Activated T-cell treated with anti-CD3 and anti-CD28 coated beads for 1 hour (primary cell): Measurements from ENCODE around the gene STOM.

Experiments used
- DNase-seq: peaks from one replicate; pipeline ENCODE4 v3.0.0-alpha.2; 2020; ENCODE audit warnings: low read depth

The STOM gene

DNA sequence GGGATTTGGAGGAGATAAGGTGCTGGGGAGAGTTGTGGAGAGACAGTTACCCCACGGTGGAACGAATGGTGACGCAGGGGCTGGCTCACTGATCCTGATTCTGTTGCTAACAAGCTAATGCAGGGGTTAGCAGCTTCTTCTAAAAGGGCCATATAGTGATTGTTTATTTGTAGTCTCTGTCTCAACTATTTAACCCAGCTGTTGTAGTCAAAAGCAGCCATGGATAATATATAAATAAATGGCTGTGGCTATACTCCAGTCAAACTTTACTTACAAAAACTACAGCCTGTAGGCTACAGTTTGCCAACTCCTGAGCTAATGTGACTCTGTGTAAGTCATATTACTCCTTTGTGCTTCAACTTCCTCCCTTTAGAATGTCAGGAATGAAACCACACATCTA, 21.8 kb downstream of the STOM start:
- DNase-seq = no peak

DNA sequence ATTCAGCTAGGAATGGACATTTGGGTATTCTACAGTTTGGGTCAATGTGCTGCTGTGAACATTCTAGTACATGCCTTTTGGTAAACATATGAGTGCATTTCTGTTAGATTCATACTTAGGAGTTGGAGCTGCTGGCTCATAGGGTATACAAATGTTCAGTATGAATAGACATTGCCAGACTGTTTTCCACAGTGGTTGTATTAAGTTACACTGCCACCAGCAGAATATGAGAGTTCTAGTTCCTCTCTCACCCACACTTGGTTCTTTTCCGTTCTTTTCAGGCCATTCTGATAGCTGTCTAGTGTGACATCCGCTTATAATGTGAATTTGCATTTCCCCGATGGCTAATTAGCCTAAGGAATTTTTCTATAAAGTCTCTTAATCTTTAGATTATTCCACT, 25.0 kb downstream of the STOM start:
- DNase-seq = no peak

DNA sequence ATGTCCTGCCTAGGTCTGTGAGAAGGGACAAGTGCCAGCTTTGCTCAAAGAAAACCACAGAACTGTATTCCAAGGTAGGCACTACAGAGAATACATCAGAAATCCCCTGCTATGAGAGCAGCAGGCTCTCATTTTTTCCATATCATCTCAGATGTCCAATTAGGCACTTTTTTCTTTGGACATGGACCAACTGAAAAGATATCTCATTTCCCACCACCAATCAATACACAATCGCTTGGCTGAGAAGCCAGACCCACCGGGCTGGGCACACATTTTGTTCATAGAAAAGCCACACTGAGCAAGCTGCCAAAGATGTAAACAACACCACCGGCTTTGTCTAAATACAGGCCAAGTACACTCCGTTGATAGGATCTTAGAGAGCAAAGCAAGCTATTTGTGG, 25.9 kb downstream of the STOM start:
- no peak for DNase-seq

DNA sequence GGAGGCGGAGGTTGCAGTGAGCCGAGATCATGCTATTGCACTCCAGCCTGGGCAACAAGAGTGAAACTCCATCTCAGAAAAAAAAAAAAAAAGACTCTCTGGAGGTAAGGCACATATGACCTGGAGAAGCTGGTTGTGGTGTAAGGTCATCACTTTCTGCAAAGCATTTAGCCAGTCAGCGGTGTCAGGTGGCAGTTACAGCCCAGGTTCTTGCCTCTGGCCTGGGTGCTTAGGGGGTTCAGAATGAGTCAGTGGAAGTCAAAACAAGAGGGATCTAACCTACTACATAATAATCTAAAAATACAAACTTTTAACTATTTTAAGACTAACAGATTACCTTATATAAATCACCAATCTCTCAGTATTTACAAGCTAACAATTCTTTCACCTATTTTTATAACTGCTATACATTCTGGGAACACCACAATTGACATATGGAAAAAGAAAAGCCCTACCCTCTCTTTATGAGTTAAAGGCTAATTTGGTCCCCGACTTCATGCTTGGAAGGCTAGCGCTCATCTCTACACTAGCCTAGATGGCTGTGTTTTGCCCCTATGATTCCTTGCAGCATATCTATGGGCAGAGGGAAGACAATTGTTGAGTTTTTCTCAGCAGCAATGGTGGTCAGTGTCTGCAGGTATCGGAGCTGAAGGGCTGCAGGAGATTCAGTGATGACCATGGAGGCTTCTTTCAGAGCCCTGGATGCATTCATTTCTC, 29.2 kb downstream of the STOM start:
- DNase-seq = no peak

DNA sequence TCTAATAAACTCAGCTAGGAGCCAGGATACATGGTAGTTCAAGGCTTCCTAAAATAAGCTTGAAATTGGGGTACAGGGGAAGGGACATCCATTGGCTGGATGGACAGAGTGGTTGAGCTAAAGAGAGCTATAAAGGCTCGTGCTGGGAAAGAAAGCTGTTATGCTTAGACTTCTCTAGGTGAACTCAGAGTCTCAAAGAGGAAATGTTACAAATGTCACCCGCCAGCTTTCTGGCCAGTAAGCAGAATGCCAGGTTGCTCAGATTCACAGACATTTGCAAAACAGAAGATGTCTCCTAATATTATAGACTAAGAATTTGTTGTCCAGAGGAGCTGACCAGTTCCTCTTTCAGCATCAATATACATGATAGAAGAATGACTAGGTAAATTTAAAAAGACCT, 30.6 kb downstream of the STOM start:
- no peak for DNase-seq

DNA sequence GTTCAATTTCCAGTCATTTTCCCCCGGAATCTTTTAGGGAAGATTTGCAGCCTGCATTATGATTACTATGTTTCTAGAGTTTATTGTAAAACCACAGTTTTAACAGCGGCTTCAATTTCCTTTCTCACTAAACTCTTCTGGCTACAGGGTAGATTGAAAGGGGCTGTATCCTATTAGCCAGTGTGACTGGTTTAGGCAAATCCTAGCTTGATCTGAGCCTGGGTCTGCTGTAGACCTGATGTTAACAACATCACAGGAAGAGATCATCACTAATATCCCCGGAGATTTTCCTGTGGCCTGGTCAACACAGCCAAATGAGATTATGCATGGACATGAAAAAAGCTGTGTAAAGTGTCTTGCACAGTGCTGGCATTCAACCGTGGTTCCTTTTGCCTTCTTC, 33.4 kb downstream of the STOM start:
- DNase-seq = no peak

DNA sequence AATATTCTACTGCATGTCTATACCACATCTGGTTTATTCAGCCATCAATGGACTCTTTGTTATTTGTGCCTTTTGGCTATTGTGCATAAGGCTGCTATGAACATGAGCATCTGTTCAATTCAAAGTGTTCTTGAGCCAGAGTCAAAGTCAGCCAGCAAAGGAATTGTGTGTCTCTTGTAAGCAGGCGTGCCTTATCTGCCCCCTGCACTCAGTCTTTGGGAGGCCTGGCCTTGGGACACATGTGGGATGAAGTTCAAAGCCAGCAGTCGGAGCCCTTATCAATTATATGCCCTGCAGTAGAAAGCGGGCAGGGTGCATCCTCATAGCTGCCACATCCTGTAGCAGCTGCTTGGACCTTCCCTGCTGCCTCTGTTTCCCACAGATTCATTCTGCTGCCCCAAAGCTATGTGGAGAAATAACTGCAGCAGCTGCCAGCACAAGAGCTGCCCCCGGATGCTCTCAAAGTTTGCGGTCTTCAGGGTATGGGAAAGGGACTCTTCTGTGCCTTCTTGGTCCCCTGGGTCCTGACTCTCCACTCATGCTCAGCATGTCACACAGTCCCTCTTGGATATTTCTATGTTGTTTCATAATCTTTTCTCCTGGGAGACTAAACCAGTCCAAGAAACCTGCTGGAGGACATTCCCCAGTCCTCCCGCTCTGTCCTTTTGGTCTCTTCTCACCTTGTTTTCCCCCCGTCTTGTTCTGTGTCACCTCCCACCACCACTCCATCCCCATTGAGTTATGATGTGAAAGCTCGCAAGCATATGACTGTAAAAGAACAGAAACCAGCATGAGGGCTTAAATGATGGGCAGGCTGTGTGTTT, 35.9 kb downstream of the STOM start:
- DNase-seq = no peak

DNA sequence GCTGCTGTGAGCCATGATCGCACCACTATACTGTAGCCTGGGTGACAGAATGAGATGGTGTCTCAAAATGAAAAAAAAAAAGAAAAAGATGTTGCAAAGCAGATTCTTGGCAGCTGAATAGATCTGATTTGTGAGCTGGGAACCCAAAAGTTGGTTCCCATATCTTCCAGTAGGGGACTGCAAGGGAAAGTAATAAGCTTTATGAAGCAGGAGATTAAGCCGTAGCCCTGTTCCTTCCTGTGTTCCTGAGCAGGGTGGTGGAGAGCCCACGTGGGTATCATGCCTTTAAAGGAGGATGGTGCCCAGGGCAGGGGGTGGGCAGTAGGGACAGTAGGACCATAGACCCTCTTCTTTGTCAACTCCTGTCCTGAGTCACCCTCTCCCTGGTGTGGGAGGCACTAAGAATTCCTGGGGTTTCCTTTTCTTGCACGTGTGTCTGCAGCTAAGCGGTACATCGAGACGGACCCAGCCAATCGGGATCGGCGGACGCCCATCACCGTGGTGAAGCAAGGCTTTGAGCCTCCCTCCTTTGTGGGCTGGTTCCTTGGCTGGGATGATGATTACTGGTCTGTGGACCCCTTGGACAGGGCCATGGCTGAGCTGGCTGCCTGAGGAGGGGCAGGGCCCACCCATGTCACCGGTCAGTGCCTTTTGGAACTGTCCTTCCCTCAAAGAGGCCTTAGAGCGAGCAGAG, 37.9 kb downstream of the STOM start:
- DNase-seq = no peak

DNA sequence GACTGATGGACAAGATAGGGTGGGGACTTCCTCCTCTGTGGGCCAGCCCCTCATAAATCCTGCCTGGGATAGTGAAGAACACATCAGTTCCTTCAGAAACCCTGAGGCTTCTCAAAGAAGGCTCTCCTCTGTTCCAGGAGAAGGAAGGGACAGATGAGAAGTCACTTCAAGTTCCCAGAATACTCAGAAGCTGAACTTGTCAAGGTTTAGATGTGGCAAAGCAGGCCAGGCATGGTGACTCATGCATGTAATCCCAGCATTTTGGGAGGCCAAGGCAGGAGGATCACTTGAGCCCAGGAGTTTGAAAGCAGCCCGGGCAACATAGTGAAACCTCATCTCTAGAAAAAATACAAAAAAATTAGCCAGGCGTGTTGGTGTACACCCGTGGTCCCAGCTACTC, 38.5 kb downstream of the STOM start:
- DNase-seq = no peak

DNA sequence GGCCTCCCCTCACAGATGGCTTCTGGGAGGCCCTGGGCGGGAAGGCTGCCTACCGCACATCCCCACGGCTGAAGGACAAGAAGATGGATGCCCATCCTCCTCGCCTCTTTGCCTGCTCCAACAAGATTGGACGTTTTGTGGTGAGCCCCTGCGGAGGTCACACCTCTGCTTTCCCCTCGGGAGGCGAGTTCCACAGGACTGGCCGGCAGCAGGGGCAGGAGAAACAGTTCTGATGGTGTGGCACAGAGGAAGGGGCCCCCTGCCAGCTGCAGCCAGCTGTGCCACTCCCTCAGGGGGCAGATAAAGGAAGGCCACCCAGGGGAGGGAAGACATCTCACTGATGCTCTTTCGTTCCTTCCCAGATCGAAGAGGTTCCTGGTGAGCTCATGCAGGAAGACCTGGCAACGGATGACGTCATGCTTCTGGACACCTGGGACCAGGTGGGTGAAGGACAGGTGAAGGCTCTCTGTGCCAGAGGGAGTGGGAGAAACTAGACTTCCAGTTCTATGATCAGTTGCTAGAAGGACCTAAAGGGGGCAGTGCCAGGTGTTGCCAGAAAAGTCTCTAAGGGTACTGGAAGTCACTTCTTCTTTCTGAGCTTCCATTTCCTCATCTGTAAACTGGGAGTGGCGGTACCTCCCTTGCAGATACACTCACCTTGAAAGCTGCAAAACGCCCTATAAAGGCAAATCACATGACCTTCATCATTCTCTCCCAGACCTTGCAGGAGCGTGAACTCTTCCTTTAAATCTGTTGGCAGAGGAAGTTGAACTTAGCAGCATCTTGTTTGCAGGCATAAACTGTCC, 41.0 kb downstream of the STOM start:
- DNase-seq = no peak

DNA sequence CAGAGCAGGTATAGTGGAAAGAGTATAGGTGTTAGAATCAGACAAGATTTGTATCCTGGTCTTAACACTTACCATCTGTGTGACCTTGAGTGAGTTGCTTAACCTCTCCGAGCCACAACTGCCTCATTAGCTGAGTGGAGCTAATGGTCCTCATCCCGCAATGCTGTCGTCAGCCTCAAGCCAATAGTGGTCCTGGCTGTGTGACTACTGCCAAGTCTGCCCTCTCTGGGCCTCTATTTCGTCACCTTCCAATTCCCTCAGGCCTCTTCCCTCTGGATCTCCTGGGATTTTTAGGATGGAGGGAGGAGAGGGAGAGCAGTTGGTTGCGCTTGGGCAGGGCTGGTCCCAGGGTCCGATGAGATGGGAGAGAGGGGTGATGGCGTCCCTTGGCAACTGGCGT, 41.6 kb downstream of the STOM start:
- no peak for DNase-seq

DNA sequence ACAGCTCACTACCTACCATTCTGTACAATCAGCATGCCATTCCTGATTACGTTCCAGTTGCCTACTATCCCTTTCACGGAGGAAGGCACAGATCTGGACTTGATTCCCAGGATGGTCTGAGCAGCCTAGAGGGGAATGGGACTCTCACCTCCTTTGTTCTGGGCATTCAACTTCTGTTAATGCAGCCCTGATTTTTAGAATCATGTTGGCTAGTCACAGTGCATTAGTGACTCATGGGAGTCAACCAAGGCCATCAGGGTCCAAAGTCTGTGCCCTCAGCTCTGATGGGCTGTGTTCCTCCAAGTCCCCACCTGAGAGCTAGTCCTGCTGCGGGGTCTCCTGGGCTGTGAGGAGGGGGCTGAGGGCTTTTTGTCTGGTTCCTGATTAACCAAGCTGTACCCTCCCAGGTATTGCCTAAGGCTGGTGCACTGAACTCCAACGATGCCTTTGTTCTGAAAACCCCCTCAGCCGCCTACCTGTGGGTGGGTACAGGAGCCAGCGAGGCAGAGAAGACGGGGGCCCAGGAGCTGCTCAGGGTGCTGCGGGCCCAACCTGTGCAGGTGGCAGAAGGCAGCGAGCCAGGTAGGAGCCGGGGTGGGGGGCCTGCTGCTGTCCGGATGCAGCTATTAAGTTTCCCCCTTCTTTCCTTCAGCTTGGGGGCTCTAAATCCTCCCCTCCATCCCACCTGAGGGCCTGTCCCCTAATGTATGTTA, 43.0 kb downstream of the STOM start:
- no peak for DNase-seq

DNA sequence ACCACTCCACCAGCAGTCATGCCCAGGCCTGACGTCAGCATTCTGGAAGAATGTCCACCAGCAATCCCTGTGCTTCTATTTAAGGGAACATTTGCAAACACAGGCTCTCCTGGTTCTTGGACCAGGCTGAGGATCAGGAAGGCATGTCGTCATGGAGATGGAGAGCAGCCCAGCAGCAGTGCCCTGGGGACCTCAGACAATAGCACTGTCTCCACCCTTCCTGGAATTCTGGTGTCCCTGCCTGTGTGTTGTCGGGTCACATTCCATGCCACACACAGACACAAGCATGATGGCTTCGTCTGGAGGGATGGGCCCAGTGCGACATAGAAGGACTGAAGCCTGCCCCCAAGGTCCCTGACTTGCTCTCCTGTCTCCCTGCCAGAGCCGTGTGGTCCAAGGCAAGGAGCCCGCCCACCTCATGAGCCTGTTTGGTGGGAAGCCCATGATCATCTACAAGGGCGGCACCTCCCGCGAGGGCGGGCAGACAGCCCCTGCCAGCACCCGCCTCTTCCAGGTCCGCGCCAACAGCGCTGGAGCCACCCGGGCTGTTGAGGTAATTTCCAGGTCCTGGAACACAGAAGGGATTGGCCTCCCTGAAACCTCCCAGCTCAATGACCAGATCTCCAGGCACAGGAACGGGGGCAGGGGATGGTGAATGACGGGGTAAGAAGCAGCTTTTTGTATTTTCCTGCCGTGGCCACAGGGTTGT, 43.8 kb downstream of the STOM start:
- no peak for DNase-seq

DNA sequence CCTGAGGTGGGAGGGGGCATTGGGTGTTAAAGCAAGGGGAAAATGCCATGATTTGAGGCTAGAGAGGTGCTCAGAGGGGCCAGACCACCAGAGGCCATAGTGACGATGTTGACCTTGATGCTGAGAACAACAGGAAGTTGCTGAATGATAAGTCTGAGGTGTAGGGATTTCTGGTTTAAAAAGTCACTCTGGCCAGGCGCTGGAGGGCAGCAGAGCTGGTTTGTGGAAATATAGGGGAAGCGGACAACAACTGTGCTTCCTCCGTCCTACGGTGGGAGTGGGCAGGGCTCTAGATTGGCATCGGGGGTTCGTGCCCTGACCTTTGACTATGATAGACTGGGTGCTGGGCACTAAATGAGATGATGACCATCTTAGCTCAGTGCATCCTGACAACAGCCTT, 44.7 kb downstream of the STOM start:
- DNase-seq = no peak

DNA sequence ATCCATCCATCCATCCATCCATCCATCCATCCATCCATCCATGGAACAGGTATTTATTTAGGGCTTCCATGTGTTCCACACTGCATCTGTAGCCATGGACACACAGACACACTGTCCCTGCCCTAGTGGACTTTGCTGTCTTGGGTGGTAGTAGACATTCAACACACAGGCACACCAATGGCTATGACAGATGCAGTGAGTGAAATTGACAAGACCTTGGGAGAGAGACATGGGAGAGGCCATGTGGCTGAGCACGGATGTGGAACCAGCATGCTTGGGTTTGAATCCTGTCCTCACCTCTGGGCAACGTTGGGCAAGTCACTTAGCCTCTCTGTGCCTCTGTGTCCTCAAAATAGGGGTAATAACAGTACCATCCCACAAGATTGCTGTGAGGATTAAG, 45.3 kb downstream of the STOM start:
- no peak for DNase-seq

DNA sequence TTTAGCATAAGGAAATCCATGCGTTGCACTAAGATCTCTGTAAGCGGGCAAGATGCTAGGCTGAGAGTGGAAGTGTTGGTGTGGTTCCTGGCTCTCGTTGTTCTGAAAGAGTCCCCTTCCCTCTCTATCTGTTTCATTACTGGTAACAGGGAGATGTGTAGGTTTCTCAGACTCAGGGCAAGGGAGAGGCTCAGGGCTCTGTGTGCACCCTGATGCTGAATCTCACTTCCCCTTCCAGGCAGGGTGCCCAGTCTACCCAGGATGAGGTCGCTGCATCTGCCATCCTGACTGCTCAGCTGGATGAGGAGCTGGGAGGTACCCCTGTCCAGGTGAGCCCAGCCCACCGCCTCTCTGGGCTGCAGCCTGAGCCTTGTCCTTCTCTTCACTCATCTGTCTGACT, 45.7 kb downstream of the STOM start:
- no peak for DNase-seq

DNA sequence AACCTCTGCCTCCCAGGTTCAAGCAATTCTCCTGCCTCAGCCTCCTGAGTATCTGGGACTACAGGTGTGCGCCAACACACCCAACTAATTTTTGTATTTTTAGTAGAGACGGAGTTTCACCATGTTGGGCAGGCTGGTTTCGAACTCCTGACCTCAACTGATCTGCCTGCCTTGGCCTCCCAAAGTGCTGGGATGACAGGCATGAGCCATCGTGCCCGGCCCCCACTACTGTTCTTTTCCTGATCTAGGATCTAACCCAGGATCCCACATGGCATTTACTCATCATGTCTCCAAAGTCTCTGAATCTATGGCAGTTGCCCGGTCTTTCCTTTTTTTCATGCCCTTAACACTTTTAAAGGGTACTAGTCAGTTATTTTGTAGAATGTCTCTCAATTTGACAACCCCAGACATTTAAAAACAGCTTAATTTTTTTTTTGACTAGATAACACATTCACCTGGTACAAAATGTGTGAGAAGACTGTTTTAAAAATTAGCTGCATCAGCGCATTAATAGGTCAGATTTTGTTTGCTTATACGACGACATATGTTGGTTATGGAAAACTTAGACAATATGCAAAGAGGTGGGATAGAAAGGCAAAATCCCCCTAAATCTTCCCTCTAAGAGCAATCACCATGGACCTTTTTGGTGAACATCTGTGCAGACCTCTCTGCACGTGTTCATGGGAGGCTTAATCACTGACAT, 46.5 kb downstream of the STOM start:
- DNase-seq = no peak

DNA sequence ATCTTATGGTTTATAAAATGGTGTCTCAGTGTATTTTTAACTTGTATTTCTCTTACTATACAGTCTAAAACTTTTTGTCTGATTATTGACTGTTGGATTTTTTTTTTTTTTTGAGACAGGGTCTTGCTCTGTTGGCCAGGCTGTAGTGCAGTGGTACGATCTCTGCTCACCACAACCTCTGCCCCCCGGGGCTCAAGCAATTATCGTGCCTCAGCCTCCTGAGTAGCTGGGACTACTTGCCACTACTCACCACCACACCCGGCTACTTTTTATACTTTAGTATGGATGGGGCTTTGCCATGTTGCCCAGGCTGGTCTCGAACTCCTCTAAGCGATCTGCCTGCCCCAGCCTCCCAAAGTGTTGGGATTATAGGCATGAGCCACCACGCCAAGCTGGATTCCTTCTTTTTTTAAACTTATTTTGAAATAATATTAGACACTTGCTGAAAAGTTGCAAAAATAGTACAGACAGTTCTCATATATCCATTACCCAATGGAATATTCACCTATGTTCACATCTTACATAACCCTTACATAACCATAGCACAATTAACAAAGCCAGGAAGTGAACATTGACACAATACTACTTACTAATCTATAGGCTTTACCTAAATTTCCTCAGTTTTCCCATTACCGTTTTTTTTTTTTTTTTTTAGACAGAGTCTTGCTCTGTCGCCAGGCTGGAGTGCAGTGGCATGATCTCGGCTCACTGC, 47.2 kb downstream of the STOM start:
- no peak for DNase-seq

DNA sequence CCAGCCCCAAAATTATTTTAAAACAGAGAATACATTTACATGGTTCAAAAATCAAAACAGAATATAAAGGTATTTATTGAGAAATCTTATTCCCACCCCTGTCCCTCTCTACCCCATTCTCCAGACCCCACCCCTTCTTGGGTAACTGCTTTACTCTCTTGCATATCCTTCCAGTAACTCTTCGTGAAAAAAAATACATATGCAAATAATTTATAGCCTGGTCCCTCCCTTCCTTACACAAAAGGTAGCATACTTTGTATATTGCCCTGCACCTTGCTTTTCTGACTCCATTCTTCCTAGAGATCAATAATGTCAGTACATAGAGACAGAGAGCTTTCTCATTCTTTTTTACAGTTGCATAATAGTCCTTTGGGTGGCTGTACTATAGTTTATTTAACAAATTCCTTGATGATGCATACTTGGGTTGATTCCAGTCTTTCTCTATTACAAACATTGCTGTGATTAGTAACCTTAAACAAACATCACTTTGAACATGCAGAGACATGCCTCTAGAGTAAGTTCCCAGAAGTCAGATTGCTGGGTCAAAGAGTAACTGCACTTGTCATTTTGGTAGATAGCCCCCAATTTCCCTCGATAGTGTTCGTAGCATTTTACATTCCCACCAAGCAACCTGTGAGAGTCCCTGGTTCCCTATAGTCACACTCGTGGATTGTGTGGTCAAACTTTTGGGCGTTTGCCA, 47.9 kb downstream of the STOM start:
- no peak for DNase-seq
